ENCODE results near the gene GPBAR1. TPM values are rescaled to one million over a fixed set of nuclear protein-coding genes. Genes with fewer than 3 reads are reported as not detected.

GPBAR1 gene
- total and polyA plus RNA-seq, 4 donors: 0.42 to 2.7 (median 1.8) TPM

DNA sequence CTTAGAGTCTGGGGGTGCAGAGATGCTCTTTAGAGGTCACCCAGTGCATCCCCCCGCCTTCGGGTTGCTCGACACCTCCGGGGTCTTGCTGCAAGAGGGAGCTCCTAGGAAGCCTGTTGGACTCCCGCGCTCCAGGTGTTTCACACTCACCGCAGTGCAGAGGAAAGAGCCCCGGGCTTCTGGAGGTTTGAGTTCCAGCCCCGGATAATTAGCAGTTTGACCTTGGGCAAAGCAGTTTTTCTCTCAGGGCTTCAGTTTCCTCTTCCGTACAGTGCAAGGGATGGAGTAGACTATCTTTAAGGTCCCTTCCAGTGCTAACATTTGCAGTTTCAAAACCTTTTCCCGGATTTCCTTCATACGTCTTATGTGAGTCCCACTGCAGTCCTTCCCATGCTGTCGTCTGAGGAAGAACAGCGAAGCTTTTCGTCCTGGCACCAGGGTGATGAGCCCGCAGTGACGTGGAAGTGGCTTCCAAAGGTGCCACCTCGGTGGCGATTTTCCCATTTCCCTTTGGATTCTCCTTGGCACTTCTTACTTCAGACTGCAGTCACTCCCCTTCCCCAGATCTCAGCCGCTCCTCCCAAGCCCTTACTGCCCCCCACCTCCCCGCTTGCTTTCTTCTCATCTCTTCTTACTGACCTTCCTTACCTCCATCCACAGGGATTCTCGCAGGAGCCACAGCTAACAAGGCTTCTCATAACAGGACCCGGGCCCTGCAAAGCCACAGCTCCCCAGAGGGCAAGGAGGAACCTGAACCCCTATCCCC is 10.1 kb downstream of the GPBAR1 start:
- H3K36me3 ChIP-seq (ENCODE audit: control insufficient read depth in 4 of 4, insufficient read depth in 3 of 4, low read depth in 1 of 4, low read length in 3 of 4): peaks cover 7 to 34% (median 27%) of the 10 kb centered on the region in 4 donors

DNA sequence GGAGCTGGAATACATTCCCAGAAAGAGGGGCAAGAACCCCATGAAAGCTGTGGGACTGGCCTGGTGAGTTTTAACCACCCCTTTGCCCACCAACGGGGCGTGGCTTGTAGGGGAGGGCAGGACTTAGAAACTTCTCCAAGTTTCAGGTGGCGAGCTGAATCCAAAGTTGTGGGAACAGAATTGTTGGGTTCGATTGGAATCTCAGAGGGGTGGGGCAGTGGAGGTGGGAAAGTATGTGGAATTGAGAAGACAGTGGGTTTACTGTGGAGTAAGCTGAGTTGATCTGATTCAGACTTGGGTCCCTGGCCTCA is 10.6 kb downstream of the GPBAR1 start:
- Histone ChIP-seq H3K4me3 (ENCODE audit: low read depth in 1 of 3, low read length in 3 of 3) (peak overlapping the region in 2 of 3 donors; percentile 73 to 83), H3K9ac (ENCODE audit: low read depth in 1 of 2, low read length in 2 of 2) (no peak overlapping the region), H3K4me1 (ENCODE audit: control insufficient read depth in 4 of 4, insufficient read depth in 4 of 4, low read length in 3 of 4) (peaks cover 2 to 37% (median 30%) of the 10 kb centered on the region in 4 donors), H3K27me3 (ENCODE audit: control insufficient read depth in 4 of 4, insufficient read depth in 4 of 4, low read length in 3 of 4) (no peaks in the 10 kb centered on the region), H3K9me3 (ENCODE audit: control insufficient read depth in 4 of 4, low read length in 3 of 4) (no peaks in the 10 kb centered on the region), H3K36me3 (ENCODE audit: control insufficient read depth in 4 of 4, insufficient read depth in 3 of 4, low read depth in 1 of 4, low read length in 3 of 4) (peaks cover 6 to 34% (median 30%) of the 10 kb centered on the region in 4 donors), H3K27ac (ENCODE audit: low read depth in 1 of 2, low read length in 2 of 2) (no peak overlapping the region)
- 35% methylated on average over 4 of the region's 4 CpGs for WGBS
- TF ChIP-seq, protein P1, sequence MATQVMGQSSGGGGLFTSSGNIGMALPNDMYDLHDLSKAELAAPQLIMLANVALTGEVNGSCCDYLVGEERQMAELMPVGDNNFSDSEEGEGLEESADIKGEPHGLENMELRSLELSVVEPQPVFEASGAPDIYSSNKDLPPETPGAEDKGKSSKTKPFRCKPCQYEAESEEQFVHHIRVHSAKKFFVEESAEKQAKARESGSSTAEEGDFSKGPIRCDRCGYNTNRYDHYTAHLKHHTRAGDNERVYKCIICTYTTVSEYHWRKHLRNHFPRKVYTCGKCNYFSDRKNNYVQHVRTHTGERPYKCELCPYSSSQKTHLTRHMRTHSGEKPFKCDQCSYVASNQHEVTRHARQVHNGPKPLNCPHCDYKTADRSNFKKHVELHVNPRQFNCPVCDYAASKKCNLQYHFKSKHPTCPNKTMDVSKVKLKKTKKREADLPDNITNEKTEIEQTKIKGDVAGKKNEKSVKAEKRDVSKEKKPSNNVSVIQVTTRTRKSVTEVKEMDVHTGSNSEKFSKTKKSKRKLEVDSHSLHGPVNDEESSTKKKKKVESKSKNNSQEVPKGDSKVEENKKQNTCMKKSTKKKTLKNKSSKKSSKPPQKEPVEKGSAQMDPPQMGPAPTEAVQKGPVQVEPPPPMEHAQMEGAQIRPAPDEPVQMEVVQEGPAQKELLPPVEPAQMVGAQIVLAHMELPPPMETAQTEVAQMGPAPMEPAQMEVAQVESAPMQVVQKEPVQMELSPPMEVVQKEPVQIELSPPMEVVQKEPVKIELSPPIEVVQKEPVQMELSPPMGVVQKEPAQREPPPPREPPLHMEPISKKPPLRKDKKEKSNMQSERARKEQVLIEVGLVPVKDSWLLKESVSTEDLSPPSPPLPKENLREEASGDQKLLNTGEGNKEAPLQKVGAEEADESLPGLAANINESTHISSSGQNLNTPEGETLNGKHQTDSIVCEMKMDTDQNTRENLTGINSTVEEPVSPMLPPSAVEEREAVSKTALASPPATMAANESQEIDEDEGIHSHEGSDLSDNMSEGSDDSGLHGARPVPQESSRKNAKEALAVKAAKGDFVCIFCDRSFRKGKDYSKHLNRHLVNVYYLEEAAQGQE (IDR thresholded peaks at IDR 0.05): no peak
- TF ChIP-seq, protein P2, sequence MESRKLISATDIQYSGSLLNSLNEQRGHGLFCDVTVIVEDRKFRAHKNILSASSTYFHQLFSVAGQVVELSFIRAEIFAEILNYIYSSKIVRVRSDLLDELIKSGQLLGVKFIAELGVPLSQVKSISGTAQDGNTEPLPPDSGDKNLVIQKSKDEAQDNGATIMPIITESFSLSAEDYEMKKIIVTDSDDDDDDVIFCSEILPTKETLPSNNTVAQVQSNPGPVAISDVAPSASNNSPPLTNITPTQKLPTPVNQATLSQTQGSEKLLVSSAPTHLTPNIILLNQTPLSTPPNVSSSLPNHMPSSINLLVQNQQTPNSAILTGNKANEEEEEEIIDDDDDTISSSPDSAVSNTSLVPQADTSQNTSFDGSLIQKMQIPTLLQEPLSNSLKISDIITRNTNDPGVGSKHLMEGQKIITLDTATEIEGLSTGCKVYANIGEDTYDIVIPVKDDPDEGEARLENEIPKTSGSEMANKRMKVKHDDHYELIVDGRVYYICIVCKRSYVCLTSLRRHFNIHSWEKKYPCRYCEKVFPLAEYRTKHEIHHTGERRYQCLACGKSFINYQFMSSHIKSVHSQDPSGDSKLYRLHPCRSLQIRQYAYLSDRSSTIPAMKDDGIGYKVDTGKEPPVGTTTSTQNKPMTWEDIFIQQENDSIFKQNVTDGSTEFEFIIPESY (IDR thresholded peaks at IDR 0.05): no peak
- TF ChIP-seq GABPA (IDR thresholded peaks at IDR 0.05 in 1 of 2, conservative IDR thresholded peaks at IDR 0.05 in 1 of 2): no peak
- TF ChIP-seq FOXA1 (IDR thresholded peaks at IDR 0.05): no peak
- no peak for TF ChIP-seq NR2F2 (IDR thresholded peaks at IDR 0.05)
- TF ChIP-seq, protein P3, sequence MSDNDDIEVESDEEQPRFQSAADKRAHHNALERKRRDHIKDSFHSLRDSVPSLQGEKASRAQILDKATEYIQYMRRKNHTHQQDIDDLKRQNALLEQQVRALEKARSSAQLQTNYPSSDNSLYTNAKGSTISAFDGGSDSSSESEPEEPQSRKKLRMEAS (IDR thresholded peaks at IDR 0.05): no peak
- no peak for TF ChIP-seq TAF1 (conservative IDR thresholded peaks at IDR 0.05)
- no peak for TF ChIP-seq RAD21 (IDR thresholded peaks at IDR 0.05)
- TF ChIP-seq JUND (IDR thresholded peaks at IDR 0.05): no peak
- no peak for TF ChIP-seq RXRA (IDR thresholded peaks at IDR 0.05)
- no peak for TF ChIP-seq HNF4G (IDR thresholded peaks at IDR 0.05)
- TF ChIP-seq YY1 (IDR thresholded peaks at IDR 0.05): no peak
- TF ChIP-seq SP1 (IDR thresholded peaks at IDR 0.05): no peak
- TF ChIP-seq, protein P4, sequence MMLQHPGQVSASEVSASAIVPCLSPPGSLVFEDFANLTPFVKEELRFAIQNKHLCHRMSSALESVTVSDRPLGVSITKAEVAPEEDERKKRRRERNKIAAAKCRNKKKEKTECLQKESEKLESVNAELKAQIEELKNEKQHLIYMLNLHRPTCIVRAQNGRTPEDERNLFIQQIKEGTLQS (IDR thresholded peaks at IDR 0.05): no peak
- TF ChIP-seq, protein P5, sequence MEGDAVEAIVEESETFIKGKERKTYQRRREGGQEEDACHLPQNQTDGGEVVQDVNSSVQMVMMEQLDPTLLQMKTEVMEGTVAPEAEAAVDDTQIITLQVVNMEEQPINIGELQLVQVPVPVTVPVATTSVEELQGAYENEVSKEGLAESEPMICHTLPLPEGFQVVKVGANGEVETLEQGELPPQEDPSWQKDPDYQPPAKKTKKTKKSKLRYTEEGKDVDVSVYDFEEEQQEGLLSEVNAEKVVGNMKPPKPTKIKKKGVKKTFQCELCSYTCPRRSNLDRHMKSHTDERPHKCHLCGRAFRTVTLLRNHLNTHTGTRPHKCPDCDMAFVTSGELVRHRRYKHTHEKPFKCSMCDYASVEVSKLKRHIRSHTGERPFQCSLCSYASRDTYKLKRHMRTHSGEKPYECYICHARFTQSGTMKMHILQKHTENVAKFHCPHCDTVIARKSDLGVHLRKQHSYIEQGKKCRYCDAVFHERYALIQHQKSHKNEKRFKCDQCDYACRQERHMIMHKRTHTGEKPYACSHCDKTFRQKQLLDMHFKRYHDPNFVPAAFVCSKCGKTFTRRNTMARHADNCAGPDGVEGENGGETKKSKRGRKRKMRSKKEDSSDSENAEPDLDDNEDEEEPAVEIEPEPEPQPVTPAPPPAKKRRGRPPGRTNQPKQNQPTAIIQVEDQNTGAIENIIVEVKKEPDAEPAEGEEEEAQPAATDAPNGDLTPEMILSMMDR (IDR thresholded peaks at IDR 0.05; ENCODE audit: low read depth, low read length, missing input control): no peak
- DNase-seq (ENCODE audit: low spot score): no peak

More for the DNA sequence above, 10.1 kb downstream of the GPBAR1 start:
- WGBS: 6% methylated on average over 23 of the region's 23 CpGs
- H3K9me3 ChIP-seq (ENCODE audit: control insufficient read depth in 4 of 4, low read length in 3 of 4): no peaks in the 10 kb centered on the region
- peaks cover 2 to 39% (median 31%) of the 10 kb centered on the region in 4 donors for H3K4me1 ChIP-seq (ENCODE audit: control insufficient read depth in 4 of 4, insufficient read depth in 4 of 4, low read length in 3 of 4)
- peak overlapping the region; percentile 15 to 60 for H3K27ac ChIP-seq (ENCODE audit: low read depth in 1 of 2, low read length in 2 of 2)
- peak overlapping the region; percentile 61 to 79 for H3K9ac ChIP-seq (ENCODE audit: low read depth in 1 of 2, low read length in 2 of 2)
- TF ChIP-seq NR2F2 (IDR thresholded peaks at IDR 0.05) (no peak), FOXA2 (IDR thresholded peaks at IDR 0.05) (no peak), EGR1 (IDR thresholded peaks at IDR 0.05; ENCODE audit: low read depth in 2 of 2) (no peak), HNF4G (IDR thresholded peaks at IDR 0.05) (no peak), TAF1 (conservative IDR thresholded peaks at IDR 0.05) (no peak), SP1 (IDR thresholded peaks at IDR 0.05) (no peak)
- peak overlapping the region; percentile 73 to 98 (median 83) for H3K4me3 ChIP-seq (ENCODE audit: low read depth in 1 of 3, low read length in 3 of 3)
- DNase-seq (ENCODE audit: low spot score): no peak
- H3K27me3 ChIP-seq (ENCODE audit: control insufficient read depth in 4 of 4, insufficient read depth in 4 of 4, low read length in 3 of 4): no peaks in the 10 kb centered on the region

Measured in liver (tissue), 9 donors.